HEK293 (cell line): ENCODE data around the gene RMC1.
A peak's percentile ranks its signal among the peaks of the same experiment; 100 is the strongest.

Source experiments
- CTCF ChIA-PET: fragments of 350-600 bp; formaldehyde crosslinking; extraction: SDS; loops from one replicate; lab custom pipeline; 2021; ENCODE audit warnings: antibody characterized with exemption; lab: Yijun Ruan, JAX
- POLR2A ChIA-PET: fragments of 300-600 bp; formaldehyde crosslinking; extraction: SDS; loops from one replicate; lab custom pipeline; 2020; ENCODE audit warnings: antibody characterized with exemption, inconsistent platforms; lab: Yijun Ruan, JAX
- H3K27ac ChIP-seq: fragments of 200-500 bp; sonication (Bioruptor generic); 2 replicates; pipeline ENCODE4 v1.5.1; 2014; ENCODE audit warnings: low read depth, low read length, control low read depth, inconsistent platforms; ENCODE audit errors: extremely low read depth
- H3K36me3 ChIP-seq, 2 experiments: fragments of 200-500 bp in 1 of 2; sonication (Bioruptor generic) in 1 of 2; 1 replicate in 1 of 2; 2 replicates in 1 of 2; pipeline ENCODE4 v1.5.1; 2014 to 2017; ENCODE audit warnings: inconsistent platforms in 2 of 2, low read length in 2 of 2; ENCODE audit not compliant: control insufficient read depth in 2 of 2, insufficient read depth in 1 of 2
- H3K4me1 ChIP-seq: fragments of 200-500 bp; sonication (Bioruptor generic); 2 replicates; pipeline ENCODE4 v1.5.1; 2014; ENCODE audit warnings: mild to moderate bottlenecking, low read length, inconsistent platforms; ENCODE audit not compliant: control insufficient read depth, insufficient read depth
- H3K4me3 ChIP-seq: 2 replicates; pipeline ENCODE4 v1.5.1; 2011; ENCODE audit warnings: low read depth, mild to moderate bottlenecking, control low read depth, low read length, moderate library complexity
- H3K9me3 ChIP-seq: fragments of 200-500 bp; sonication (Bioruptor generic); 2 replicates; pipeline ENCODE4 v1.5.1; 2014; ENCODE audit warnings: low read depth, low read length, inconsistent platforms; ENCODE audit not compliant: control insufficient read depth, insufficient read depth
- BCL11A ChIP-seq: fragments of 450-650 bp; formaldehyde crosslinking; IDR thresholded peaks from 2 replicates; pipeline ENCODE4 v1.5.1; 2016; ENCODE audit warnings: low read depth, missing biosample characterization, missing genetic modification characterization
- PRDM1 ChIP-seq: fragments of 450-650 bp; formaldehyde crosslinking; IDR thresholded peaks from 2 replicates; pipeline ENCODE4; 2016; ENCODE audit warnings: missing biosample characterization, missing genetic modification characterization
- SCRT1 ChIP-seq: fragments of 450-650 bp; formaldehyde crosslinking; IDR thresholded peaks from 2 replicates; pipeline ENCODE4 v1.5.1; 2016; ENCODE audit warnings: missing biosample characterization, missing genetic modification characterization, borderline replicate concordance
- SP7 ChIP-seq: fragments of 450-650 bp; formaldehyde crosslinking; IDR thresholded peaks from 2 replicates; pipeline ENCODE4 v1.5.1; 2016; ENCODE audit warnings: missing biosample characterization, missing genetic modification characterization
- ZBTB7A ChIP-seq: fragments of 450-650 bp; formaldehyde crosslinking; IDR thresholded peaks from 2 replicates; pipeline ENCODE4 v1.5.1; 2016; ENCODE audit warnings: low read depth, missing biosample characterization, missing genetic modification characterization
- ZNF114 ChIP-seq: fragments of 450-650 bp; formaldehyde crosslinking; IDR thresholded peaks from 2 replicates; pipeline ENCODE4 v1.5.0; 2017; ENCODE audit warnings: missing biosample characterization, missing genetic modification characterization
- ZNF138 ChIP-seq: fragments of 450-650 bp; formaldehyde crosslinking; IDR thresholded peaks from 2 replicates; pipeline ENCODE4 v1.5.1; 2016; ENCODE audit warnings: missing biosample characterization, missing genetic modification characterization, borderline replicate concordance
- ZNF274 ChIP-seq, 2 experiments: fragments of 200-500 bp in 1 of 2; fragments of 450-650 bp in 1 of 2; sonication (Bioruptor generic) in 1 of 2; formaldehyde crosslinking in 1 of 2; IDR thresholded peaks; 2 replicates each; pipeline versions ENCODE4 v1.5.1 to v1.6.1; 2014 to 2016; ENCODE audit warnings: borderline replicate concordance in 1 of 2, inconsistent platforms in 1 of 2, low read length in 1 of 2, missing biosample characterization in 1 of 2, missing genetic modification characterization in 1 of 2
- ZNF362 ChIP-seq: fragments of 450-650 bp; formaldehyde crosslinking; IDR thresholded peaks from 2 replicates; pipeline ENCODE4 v1.5.1; 2016; ENCODE audit warnings: missing biosample characterization, missing genetic modification characterization
- ZNF629 ChIP-seq: fragments of 450-650 bp; formaldehyde crosslinking; IDR thresholded peaks from 2 replicates; pipeline ENCODE4 v1.5.1; 2017; ENCODE audit warnings: missing biosample characterization, missing genetic modification characterization
- TF ChIP-seq, protein P1 (sequence below): fragments of 450-650 bp; formaldehyde crosslinking; optimal IDR thresholded peaks from 2 replicates; pipeline ENCODE3; 2016; ENCODE audit warnings: missing biosample characterization, mild to moderate bottlenecking, missing genetic modification characterization

RMC1 gene

GRCh38 chr18:23519734-23520133, 16.4 kb downstream of the RMC1 start:
- Histone ChIP-seq H3K4me1 (no peaks in the 10 kb centered on the region), H3K36me3 (peaks cover 29 to 88% of the 10 kb centered on the region in 2 experiments), H3K9me3 (no peaks in the 10 kb centered on the region), H3K4me3 (no peak overlapping the region), H3K27ac (no peak overlapping the region)
- POLR2A ChIA-PET, result interaction anchor here (0.5 kb wide), 1 partner anchor 51 kb away, joined by 3 read pairs; no protein-coding TSS in a partner anchor
- no peak for TF ChIP-seq ZNF274 (IDR thresholded peaks at IDR 0.05; ENCODE audit: low read length)
- no peak for TF ChIP-seq ZNF274 (tag by site-specific recombination; IDR thresholded peaks at IDR 0.05; ENCODE audit: borderline replicate concordance)
- peak; percentile 27; the same call in 1 of the 2 replicates for TF ChIP-seq ZNF629 (tag by site-specific recombination)
- CTCF ChIA-PET, result interaction anchor here (1.4 to 2.2 kb wide), 3 partner anchors 15 to 183 kb away, joined by 4 to 10 read pairs (median 8); no protein-coding TSS in a partner anchor

DNA sequence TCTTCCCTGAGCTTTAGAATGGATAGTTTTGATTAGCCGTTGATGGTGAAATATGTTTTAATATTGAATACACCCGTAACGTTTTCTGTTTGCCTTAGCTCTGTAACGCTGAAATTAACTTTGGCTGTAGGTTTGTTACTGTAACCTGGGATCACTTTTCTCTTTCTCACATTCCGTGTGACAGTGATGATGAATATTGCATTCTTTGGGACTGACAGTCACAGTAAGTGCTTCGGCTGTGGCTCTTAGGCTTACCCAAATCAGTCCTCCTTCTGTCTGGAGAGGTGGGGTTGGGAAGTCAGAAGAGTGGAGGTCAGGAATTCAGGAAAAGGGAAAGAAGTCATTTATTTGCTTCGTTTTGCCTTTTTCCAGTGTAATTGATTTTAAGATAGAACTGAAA, 18.0 kb downstream of the RMC1 start:
- TF ChIP-seq BCL11A (tag by site-specific recombination), result no peak
- TF ChIP-seq PRDM1, result 0 out of 2 replicates have a peak, but pooled peaks have one; percentile 9
- TF ChIP-seq, all 188 proteins: peak for 1
- H3K36me3 ChIP-seq, result peaks cover 29 to 92% of the 10 kb centered on the region in 2 experiments

DNA sequence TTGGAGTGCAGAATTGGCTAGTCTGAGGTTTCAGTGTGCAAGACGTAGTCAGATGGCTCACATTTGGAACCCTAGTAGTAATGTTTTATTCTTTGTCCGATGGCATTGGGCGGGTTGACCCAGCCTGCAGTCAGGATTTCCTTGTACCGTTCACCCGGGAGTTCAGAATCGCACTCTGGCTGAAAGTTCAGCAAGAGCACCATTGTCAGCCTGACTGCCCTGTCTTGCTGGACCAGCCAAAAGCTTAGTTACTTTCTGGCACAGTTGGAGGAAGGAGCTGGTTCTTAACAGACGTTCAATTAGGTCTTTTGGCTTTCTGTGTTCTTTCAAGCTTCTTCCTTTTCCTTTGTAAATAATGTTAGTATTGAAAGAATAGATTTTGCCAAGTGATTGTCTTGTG, 18.6 kb downstream of the RMC1 start:
- TF ChIP-seq ZNF138, result no peak
- no peak for TF ChIP-seq ZBTB7A (tag by site-specific recombination)
- TF ChIP-seq, protein P1, sequence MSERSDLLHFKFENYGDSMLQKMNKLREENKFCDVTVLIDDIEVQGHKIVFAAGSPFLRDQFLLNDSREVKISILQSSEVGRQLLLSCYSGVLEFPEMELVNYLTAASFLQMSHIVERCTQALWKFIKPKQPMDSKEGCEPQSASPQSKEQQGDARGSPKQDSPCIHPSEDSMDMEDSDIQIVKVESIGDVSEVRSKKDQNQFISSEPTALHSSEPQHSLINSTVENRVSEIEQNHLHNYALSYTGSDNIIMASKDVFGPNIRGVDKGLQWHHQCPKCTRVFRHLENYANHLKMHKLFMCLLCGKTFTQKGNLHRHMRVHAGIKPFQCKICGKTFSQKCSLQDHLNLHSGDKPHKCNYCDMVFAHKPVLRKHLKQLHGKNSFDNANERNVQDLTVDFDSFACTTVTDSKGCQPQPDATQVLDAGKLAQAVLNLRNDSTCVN (tag by site-specific recombination), result no peak
- TF ChIP-seq SCRT1, result no peak
- TF ChIP-seq SP7 (tag by site-specific recombination), result no peak
- TF ChIP-seq, all 188 proteins: peak for 0
- no peaks in the 10 kb centered on the region for H3K4me1 ChIP-seq
- peaks cover 28 to 92% of the 10 kb centered on the region in 2 experiments for H3K36me3 ChIP-seq
- ChIA-PET CTCF (interaction anchor here (0.6 to 2.2 kb wide), 3 partner anchors 23 to 1397 kb away, joined by 3 to 8 read pairs (median 5); no protein-coding TSS in a partner anchor), POLR2A (interaction anchor here (0.6 kb wide), 1 partner anchor 113 kb away, joined by 6 read pairs; no protein-coding TSS in a partner anchor)
- H3K4me3 ChIP-seq, result no peak overlapping the region
- no peak overlapping the region for H3K27ac ChIP-seq
- H3K9me3 ChIP-seq, result no peaks in the 10 kb centered on the region

More for the DNA sequence above, 18.0 kb downstream of the RMC1 start:
- H3K27ac ChIP-seq, result no peak overlapping the region
- ChIA-PET CTCF (interaction anchor here (2.2 kb wide), 1 partner anchor 182 kb away, joined by 8 read pairs; no protein-coding TSS in a partner anchor), POLR2A (no interaction called here)
- no peaks in the 10 kb centered on the region for H3K4me1 ChIP-seq
- no peak overlapping the region for H3K4me3 ChIP-seq
- H3K9me3 ChIP-seq, result no peaks in the 10 kb centered on the region

DNA sequence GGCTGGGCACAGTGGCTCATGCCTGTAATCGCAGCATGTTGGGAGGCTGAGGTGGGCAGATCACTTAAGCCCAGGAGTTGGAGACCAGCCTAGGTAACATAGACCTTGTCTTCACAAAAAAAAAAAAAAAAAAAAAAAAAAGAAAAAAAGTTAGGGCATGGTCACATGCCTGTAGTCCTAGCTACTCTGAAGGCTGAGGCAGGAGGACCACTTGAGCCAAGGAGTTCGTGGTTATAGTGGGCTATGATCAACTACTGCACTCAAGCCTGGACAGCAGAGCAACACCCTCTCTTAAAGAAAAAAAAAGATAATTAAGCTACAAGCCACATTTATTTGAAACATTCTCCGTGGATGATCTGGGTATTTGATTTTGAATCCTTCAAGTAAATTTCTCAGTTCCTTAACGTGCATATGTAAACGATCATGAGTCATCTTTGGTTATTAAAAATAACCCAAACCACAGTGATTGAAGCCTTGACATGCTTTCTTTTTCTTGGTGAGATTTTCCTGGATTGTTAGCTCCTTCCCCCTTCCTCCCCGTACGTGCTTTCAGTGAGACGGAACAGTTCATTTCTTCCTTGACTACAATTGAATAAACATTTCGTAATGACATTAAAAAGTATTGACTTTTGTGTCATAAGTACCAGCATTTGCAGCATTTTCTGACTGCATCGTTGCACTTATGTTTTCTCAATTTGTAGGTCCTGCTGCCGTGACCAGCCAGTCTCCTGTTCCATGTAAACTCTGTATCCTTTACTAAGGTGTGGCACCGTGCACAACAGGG, 20.3 kb downstream of the RMC1 start:
- Histone ChIP-seq H3K27ac (no peak overlapping the region), H3K36me3 (peaks cover 20 to 92% of the 10 kb centered on the region in 2 experiments), H3K4me3 (no peak overlapping the region), H3K4me1 (no peaks in the 10 kb centered on the region), H3K9me3 (no peaks in the 10 kb centered on the region)
- ChIA-PET CTCF (interaction anchor here (0.6 to 1.8 kb wide), 5 partner anchors 8 to 791 kb away, joined by 3 to 8 read pairs (median 3); no protein-coding TSS in a partner anchor), POLR2A (interaction anchor here (0.7 kb wide), 1 partner anchor 65 kb away, joined by 3 read pairs; no protein-coding TSS in a partner anchor)
- no peak for TF ChIP-seq ZNF114 (tag by site-specific recombination)
- TF ChIP-seq ZNF362 (tag by site-specific recombination), result peak; percentile 68; the same call in 1 of the 2 replicates
